ENCODE measurements around the gene SFTPB. TPM values are rescaled to one million over a fixed set of nuclear protein-coding genes. Genes with fewer than 3 reads are reported as not detected.
"Not testable (repeated sequence)": the region's sequence is repeated elsewhere in the genome, so short reads cannot be mapped to it uniquely, and the experiment has no call there.

Gene SFTPB
- total RNA-seq, 1 donor, result not detected

GRCh38 chr2:85660725-85661124 is 7.3 kb downstream of the SFTPB start:
- H4K20me1 ChIP-seq (ENCODE audit: insufficient read depth, low read length), result no peaks in the 10 kb centered on the region
- H3K4me1 ChIP-seq (ENCODE audit: insufficient read depth, low read length), result peaks cover 27% of the 10 kb centered on the region
- no peaks in the 10 kb centered on the region for H3K36me3 ChIP-seq (ENCODE audit: insufficient read depth, low read length)
- H2AFZ ChIP-seq (ENCODE audit: low read length), result no peak overlapping the region
- H3K4me2 ChIP-seq (ENCODE audit: insufficient read depth, low read length), result no peak overlapping the region
- H3K79me2 ChIP-seq (ENCODE audit: insufficient read depth, low read length), result no peaks in the 10 kb centered on the region
- H3K4me3 ChIP-seq (ENCODE audit: insufficient read depth, low read length), result no peak overlapping the region
- H3K9me3 ChIP-seq (ENCODE audit: low read depth, low read length), result no peaks in the 10 kb centered on the region
- no peak overlapping the region for H3K27ac ChIP-seq (ENCODE audit: low read depth, low read length)
- DNase-seq (ENCODE audit: insufficient read length, low spot score, missing footprints), result no peak
- TF ChIP-seq, protein P1, sequence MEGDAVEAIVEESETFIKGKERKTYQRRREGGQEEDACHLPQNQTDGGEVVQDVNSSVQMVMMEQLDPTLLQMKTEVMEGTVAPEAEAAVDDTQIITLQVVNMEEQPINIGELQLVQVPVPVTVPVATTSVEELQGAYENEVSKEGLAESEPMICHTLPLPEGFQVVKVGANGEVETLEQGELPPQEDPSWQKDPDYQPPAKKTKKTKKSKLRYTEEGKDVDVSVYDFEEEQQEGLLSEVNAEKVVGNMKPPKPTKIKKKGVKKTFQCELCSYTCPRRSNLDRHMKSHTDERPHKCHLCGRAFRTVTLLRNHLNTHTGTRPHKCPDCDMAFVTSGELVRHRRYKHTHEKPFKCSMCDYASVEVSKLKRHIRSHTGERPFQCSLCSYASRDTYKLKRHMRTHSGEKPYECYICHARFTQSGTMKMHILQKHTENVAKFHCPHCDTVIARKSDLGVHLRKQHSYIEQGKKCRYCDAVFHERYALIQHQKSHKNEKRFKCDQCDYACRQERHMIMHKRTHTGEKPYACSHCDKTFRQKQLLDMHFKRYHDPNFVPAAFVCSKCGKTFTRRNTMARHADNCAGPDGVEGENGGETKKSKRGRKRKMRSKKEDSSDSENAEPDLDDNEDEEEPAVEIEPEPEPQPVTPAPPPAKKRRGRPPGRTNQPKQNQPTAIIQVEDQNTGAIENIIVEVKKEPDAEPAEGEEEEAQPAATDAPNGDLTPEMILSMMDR (IDR thresholded peaks at IDR 0.05; ENCODE audit: extremely low read depth, low read depth, low read length), result no peak
- H3K27me3 ChIP-seq (ENCODE audit: insufficient read depth, low read length), result no peaks in the 10 kb centered on the region

DNA sequence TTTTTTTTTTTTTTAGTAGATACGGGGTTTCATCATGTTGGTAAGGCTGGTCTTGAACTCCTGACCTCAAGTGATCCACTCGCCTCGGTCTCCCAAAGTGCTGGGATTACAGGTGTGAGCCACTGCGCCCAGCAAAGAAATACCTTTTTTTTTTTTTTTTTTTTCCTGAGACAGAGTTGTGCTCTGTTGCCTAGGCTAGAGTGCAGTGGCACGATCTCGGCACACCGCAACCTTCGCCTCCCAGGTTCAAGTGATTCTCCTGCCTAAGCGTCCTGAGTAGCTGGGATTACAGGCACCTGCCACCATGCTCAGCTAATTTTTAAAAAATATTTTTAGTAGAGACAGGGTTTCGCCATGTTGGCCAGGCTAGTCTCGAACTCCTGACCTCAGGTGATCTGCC is 7.7 kb downstream of the SFTPB start:
- H4K20me1 ChIP-seq (ENCODE audit: insufficient read depth, low read length); H3K4me3 ChIP-seq (ENCODE audit: insufficient read depth, low read length); H2AFZ ChIP-seq (ENCODE audit: low read length); H3K27ac ChIP-seq (ENCODE audit: low read depth, low read length); H3K4me2 ChIP-seq (ENCODE audit: insufficient read depth, low read length); H3K79me2 ChIP-seq (ENCODE audit: insufficient read depth, low read length); H3K27me3 ChIP-seq (ENCODE audit: insufficient read depth, low read length); DNase-seq (ENCODE audit: insufficient read length, low spot score, missing footprints); H3K9me3 ChIP-seq (ENCODE audit: low read depth, low read length); H3K36me3 ChIP-seq (ENCODE audit: insufficient read depth, low read length): not testable (repeated sequence)
- peaks cover 31% of the 10 kb centered on the region for H3K4me1 ChIP-seq (ENCODE audit: insufficient read depth, low read length)

DNA sequence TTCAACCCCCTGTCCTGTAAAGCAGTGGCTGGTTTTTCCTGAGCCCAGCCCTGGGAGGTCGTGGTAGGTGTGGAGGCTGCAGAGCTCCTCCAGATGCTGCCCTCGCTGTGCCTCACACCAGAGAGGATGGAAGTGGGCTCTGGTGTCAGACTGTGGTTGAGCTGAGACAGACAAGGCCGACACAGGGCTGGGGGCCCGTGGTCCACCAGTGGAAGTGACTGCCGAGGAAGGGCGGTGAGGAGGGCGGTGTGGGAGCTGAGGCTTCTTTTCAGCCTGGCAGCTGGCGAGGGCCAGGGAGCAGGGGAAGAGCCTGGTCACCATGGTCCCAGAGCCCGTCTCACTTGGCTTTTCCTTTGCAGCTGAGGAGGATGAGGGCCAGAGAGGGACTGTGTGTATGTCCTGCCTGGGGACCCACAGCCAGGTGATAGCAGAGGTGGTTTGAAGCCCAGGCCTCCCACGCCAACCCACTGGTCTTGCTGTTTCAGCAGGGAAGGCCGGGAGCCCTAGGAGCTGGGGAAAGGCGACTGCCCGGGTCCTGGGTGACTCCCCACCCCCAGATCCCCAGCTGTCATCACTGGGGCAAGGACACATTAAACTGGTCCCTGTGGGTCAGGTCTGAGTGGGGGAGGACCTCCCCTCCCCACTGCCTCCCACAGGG is 8.5 kb downstream of the SFTPB start:
- Histone ChIP-seq H3K9me3 (ENCODE audit: low read depth, low read length) (no peaks in the 10 kb centered on the region), H3K4me3 (ENCODE audit: insufficient read depth, low read length) (no peak overlapping the region), H3K27me3 (ENCODE audit: insufficient read depth, low read length) (no peaks in the 10 kb centered on the region), H3K27ac (ENCODE audit: low read depth, low read length) (no peak overlapping the region), H2AFZ (ENCODE audit: low read length) (no peak overlapping the region), H4K20me1 (ENCODE audit: insufficient read depth, low read length) (no peaks in the 10 kb centered on the region), H3K79me2 (ENCODE audit: insufficient read depth, low read length) (no peaks in the 10 kb centered on the region), H3K4me2 (ENCODE audit: insufficient read depth, low read length) (no peak overlapping the region), H3K36me3 (ENCODE audit: insufficient read depth, low read length) (no peaks in the 10 kb centered on the region), H3K4me1 (ENCODE audit: insufficient read depth, low read length) (peaks cover 32% of the 10 kb centered on the region)
- TF ChIP-seq, protein P1 (IDR thresholded peaks at IDR 0.05; ENCODE audit: extremely low read depth, low read depth, low read length), result no peak
- DNase-seq (ENCODE audit: insufficient read length, low spot score, missing footprints), result no peak

- not testable (repeated sequence) for DNase-seq (ENCODE audit: insufficient read length, low spot score, missing footprints); H3K9me3 ChIP-seq (ENCODE audit: low read depth, low read length); H3K27ac ChIP-seq (ENCODE audit: low read depth, low read length); H3K79me2 ChIP-seq (ENCODE audit: insufficient read depth, low read length); H3K36me3 ChIP-seq (ENCODE audit: insufficient read depth, low read length); H3K4me2 ChIP-seq (ENCODE audit: insufficient read depth, low read length); H3K27me3 ChIP-seq (ENCODE audit: insufficient read depth, low read length); H4K20me1 ChIP-seq (ENCODE audit: insufficient read depth, low read length); H3K4me3 ChIP-seq (ENCODE audit: insufficient read depth, low read length); H2AFZ ChIP-seq (ENCODE audit: low read length)
- peaks cover 36% of the 10 kb centered on the region for H3K4me1 ChIP-seq (ENCODE audit: insufficient read depth, low read length)
Observed at GRCh38 chr2:85657399-85657798, 10.6 kb downstream of the SFTPB start.

DNA sequence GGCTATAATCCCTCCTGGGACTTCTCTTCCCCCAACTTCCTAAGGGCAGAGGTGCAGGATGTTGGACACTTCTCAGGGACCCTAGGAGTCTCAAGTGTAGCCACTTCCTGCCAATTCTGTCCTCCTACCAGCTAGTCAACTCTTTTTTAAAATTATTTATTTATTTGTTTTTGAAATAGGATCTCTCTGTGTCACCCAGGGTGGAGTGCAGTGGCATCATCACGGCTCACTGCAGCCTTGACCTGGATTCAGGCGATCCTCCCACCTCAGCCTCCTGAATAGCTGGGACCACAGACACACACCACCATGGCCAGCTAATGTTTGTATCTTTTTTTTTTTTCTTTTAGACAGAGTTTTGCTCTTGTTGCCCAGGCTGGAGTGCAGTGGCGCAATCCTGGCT is 11.5 kb downstream of the SFTPB start:
- H3K4me2 ChIP-seq (ENCODE audit: insufficient read depth, low read length), result peak overlapping the region; percentile 66
- peaks cover 6% of the 10 kb centered on the region for H3K36me3 ChIP-seq (ENCODE audit: insufficient read depth, low read length)
- H3K4me1 ChIP-seq (ENCODE audit: insufficient read depth, low read length), result peaks cover 38% of the 10 kb centered on the region
- H3K4me3 ChIP-seq (ENCODE audit: insufficient read depth, low read length), result no peak overlapping the region
- TF ChIP-seq, protein P1 (IDR thresholded peaks at IDR 0.05; ENCODE audit: extremely low read depth, low read depth, low read length), result no peak
- DNase-seq (ENCODE audit: insufficient read length, low spot score, missing footprints), result no peak
- H3K9me3 ChIP-seq (ENCODE audit: low read depth, low read length), result no peaks in the 10 kb centered on the region
- no peaks in the 10 kb centered on the region for H3K27me3 ChIP-seq (ENCODE audit: insufficient read depth, low read length)
- H3K27ac ChIP-seq (ENCODE audit: low read depth, low read length), result peak overlapping the region; percentile 80
- H4K20me1 ChIP-seq (ENCODE audit: insufficient read depth, low read length), result no peaks in the 10 kb centered on the region
- H2AFZ ChIP-seq (ENCODE audit: low read length), result no peak overlapping the region
- H3K79me2 ChIP-seq (ENCODE audit: insufficient read depth, low read length), result no peaks in the 10 kb centered on the region
